H9 (cell line): ENCODE measurements around the gene PSMD8. TPM values are rescaled to one million over a fixed set of nuclear protein-coding genes. Genes with fewer than 3 reads are reported as not detected.

Source experiments
- DNase-seq: peaks from one replicate; pipeline ENCODE4 v3.0.0-alpha.2; 2017
- H2AFZ ChIP-seq: one replicate; pipeline ENCODE4 v1.6.1; 2013; ENCODE audit warnings: mild to moderate bottlenecking, low read length, control low read depth, moderate library complexity
- H2AK5ac ChIP-seq: 2 replicates; pipeline ENCODE4 v1.6.1; 2013; ENCODE audit warnings: low read length, control low read depth, mixed read lengths; ENCODE audit not compliant: insufficient read length
- H2BK120ac ChIP-seq: one replicate; pipeline ENCODE4 v1.6.1; 2013; ENCODE audit warnings: low read depth, mild to moderate bottlenecking, low read length, control low read depth, inconsistent platforms; ENCODE audit not compliant: poor library complexity, severe bottlenecking
- H2BK12ac ChIP-seq: 2 replicates; pipeline ENCODE4 v1.6.1; 2013; ENCODE audit warnings: low read length, control low read depth, mixed read lengths, low read depth; ENCODE audit not compliant: insufficient read length
- H2BK15ac ChIP-seq: 2 replicates; pipeline ENCODE4 v1.6.1; 2013; ENCODE audit warnings: low read depth, low read length, control low read depth
- H2BK20ac ChIP-seq: one replicate; pipeline ENCODE4 v1.6.1; 2013; ENCODE audit warnings: low read depth, mild to moderate bottlenecking, low read length, control low read depth, inconsistent platforms; ENCODE audit not compliant: poor library complexity, severe bottlenecking
- H2BK5ac ChIP-seq: 2 replicates; pipeline ENCODE4 v1.6.1; 2013; ENCODE audit warnings: low read length, control low read depth, mixed read lengths; ENCODE audit not compliant: insufficient read length
- H3K14ac ChIP-seq: 2 replicates; pipeline ENCODE4 v1.6.1; 2013; ENCODE audit warnings: low read length, control low read depth; ENCODE audit not compliant: insufficient read depth
- H3K18ac ChIP-seq: 2 replicates; pipeline ENCODE4 v1.6.1; 2013; ENCODE audit warnings: low read depth, mild to moderate bottlenecking, mixed read lengths, low read length, control low read depth; ENCODE audit not compliant: insufficient read length
- H3K23ac ChIP-seq: 2 replicates; pipeline ENCODE4 v1.6.1; 2013; ENCODE audit warnings: low read length, control low read depth, mixed read lengths, low read depth; ENCODE audit not compliant: insufficient read length
- H3K23me2 ChIP-seq: 2 replicates; pipeline ENCODE4 v1.6.1; 2013; ENCODE audit warnings: low read depth, mild to moderate bottlenecking, mixed read lengths, low read length, control low read depth; ENCODE audit not compliant: insufficient read length, poor library complexity, severe bottlenecking
- H3K27ac ChIP-seq: 2 replicates; pipeline ENCODE4 v1.5.1; 2013; ENCODE audit warnings: low read length, control low read depth, mixed read lengths, low read depth; ENCODE audit not compliant: insufficient read length
- H3K27me3 ChIP-seq: 2 replicates; pipeline ENCODE4 v1.6.1; 2013; ENCODE audit warnings: low read length, control low read depth, inconsistent platforms; ENCODE audit not compliant: insufficient read depth
- H3K4ac ChIP-seq: 2 replicates; pipeline ENCODE4 v1.6.1; 2013; ENCODE audit warnings: low read depth, mild to moderate bottlenecking, control low read depth, inconsistent platforms, low read length, moderate library complexity
- H3K4me1 ChIP-seq: 2 replicates; pipeline ENCODE4 v1.6.1; 2013; ENCODE audit warnings: low read length, control low read depth, inconsistent platforms; ENCODE audit not compliant: insufficient read depth
- H3K4me2 ChIP-seq: 2 replicates; pipeline ENCODE4 v1.6.1; 2013; ENCODE audit warnings: low read length, control low read depth, mixed read lengths; ENCODE audit not compliant: insufficient read length, insufficient read depth
- H3K56ac ChIP-seq: 2 replicates; pipeline ENCODE4 v1.6.1; 2013; ENCODE audit warnings: low read depth, mild to moderate bottlenecking, mixed read lengths, low read length, control low read depth; ENCODE audit not compliant: insufficient read length
- H3K79me1 ChIP-seq: 2 replicates; pipeline ENCODE4 v1.6.1; 2013; ENCODE audit warnings: low read depth, mild to moderate bottlenecking, moderate library complexity, low read length, control low read depth, inconsistent platforms; ENCODE audit not compliant: insufficient read depth, poor library complexity, severe bottlenecking
- H3K79me2 ChIP-seq: 2 replicates; pipeline ENCODE4 v1.6.1; 2013; ENCODE audit warnings: low read length, control low read depth, inconsistent platforms; ENCODE audit not compliant: insufficient read depth
- H3K9ac ChIP-seq: 2 replicates; pipeline ENCODE4 v1.6.1; 2013; ENCODE audit warnings: low read length, control low read depth, mixed read lengths; ENCODE audit not compliant: insufficient read length; ENCODE audit errors: extremely low read depth
- H3K9me3 ChIP-seq: one replicate; pipeline ENCODE4 v1.6.1; 2013; ENCODE audit warnings: low read depth, low read length, inconsistent platforms; ENCODE audit not compliant: control insufficient read depth
- H3T11ph ChIP-seq: one replicate; pipeline ENCODE4 v1.6.1; 2013; ENCODE audit warnings: mild to moderate bottlenecking, low read length, control low read depth, inconsistent platforms
- H4K20me1 ChIP-seq: one replicate; pipeline ENCODE4 v1.6.1; 2013; ENCODE audit not compliant: control insufficient read depth, insufficient read length, insufficient read depth
- H4K5ac ChIP-seq: 2 replicates; pipeline ENCODE4 v1.6.1; 2013; ENCODE audit warnings: low read depth, mild to moderate bottlenecking, mixed read lengths, low read length, control low read depth; ENCODE audit not compliant: insufficient read length
- H4K8ac ChIP-seq: replicated peaks from 2 replicates; pipeline ENCODE4 v1.6.1; 2013; ENCODE audit warnings: low read length, control low read depth, mixed read lengths, low read depth; ENCODE audit not compliant: insufficient read length
- H4K91ac ChIP-seq: 2 replicates; pipeline ENCODE4 v1.6.1; 2013; ENCODE audit warnings: low read depth, mild to moderate bottlenecking, moderate library complexity, mixed read lengths, low read length, control low read depth; ENCODE audit not compliant: insufficient read length
- H3K27ac Mint-ChIP-seq, 3 experiments: 2 replicates in 2 of 3; 3 replicates in 1 of 3; pipeline ENCODE4 v1.8.0; 2020 to 2021; ENCODE audit warnings: mixed read lengths in 3 of 3, mild to moderate bottlenecking in 1 of 3, moderate library complexity in 1 of 3
- H3K27me3 Mint-ChIP-seq: 2 replicates; pipeline ENCODE4 v1.8.0; 2021; ENCODE audit warnings: low read depth, mild to moderate bottlenecking, moderate library complexity, mixed read lengths
- H3K36me3 Mint-ChIP-seq, 3 experiments: 2 replicates in 2 of 3; 3 replicates in 1 of 3; pipeline ENCODE4 v1.8.0; 2020 to 2021; ENCODE audit warnings: low read depth in 3 of 3, mixed read lengths in 3 of 3; ENCODE audit not compliant: insufficient read depth in 1 of 3
- H3K4me1 Mint-ChIP-seq, 2 experiments: 2 replicates each; pipeline ENCODE4 v1.8.0; 2020; ENCODE audit warnings: mixed read lengths in 2 of 2
- H3K4me3 Mint-ChIP-seq, 2 experiments: 2 replicates in 1 of 2; 3 replicates in 1 of 2; pipeline ENCODE4 v1.8.0; 2020 to 2021; ENCODE audit warnings: mild to moderate bottlenecking in 2 of 2, mixed read lengths in 2 of 2, moderate library complexity in 1 of 2
- H3K9me3 Mint-ChIP-seq, 2 experiments: 2 replicates in 1 of 2; 3 replicates in 1 of 2; pipeline ENCODE4 v1.8.0; 2020; ENCODE audit warnings: mild to moderate bottlenecking in 2 of 2, mixed read lengths in 2 of 2, moderate library complexity in 1 of 2
- WGBS: extraction: QIAGEN DNeasy Blood & Tissue Kit; methylation state at CpG from one replicate; pipeline ENCODE4 v1.1.7; 2013; ENCODE audit warnings: missing lambda C conversion rate, low lambda C conversion rate, mixed read lengths; ENCODE audit not compliant: insufficient read length; ENCODE audit errors: extremely low coverage; 5-methylcytosine and 5-hydroxymethylcytosine counted together
- total RNA-seq: library from RNA; stranded (reverse); gene quantifications from 2 replicates; pipeline ENCODE4 v1.2.1, GENCODE V29; 2021
- TF ChIP-seq, protein P1 (sequence below): fragments of 200-600 bp; sonication (generic); conservative IDR thresholded peaks from 3 replicates; pipeline ENCODE4 v1.8.0; 2021; ENCODE audit warnings: antibody characterized with exemption, mild to moderate bottlenecking

PSMD8 gene
- total RNA-seq, 1 experiment from 2014 or later = 189 TPM

GRCh38 chr19:38378866-38379265, 4.5 kb downstream of the PSMD8 start:
- peaks cover 16% of the 10 kb centered on the region; the same call in 1 of the 2 replicates for H3K79me2 ChIP-seq
- H3K9me3 Mint-ChIP-seq = no peaks in the 10 kb centered on the region
- no peak overlapping the region for H2BK20ac ChIP-seq
- no peaks in the 10 kb centered on the region for H3K4me1 ChIP-seq
- H3K23ac ChIP-seq = no peak overlapping the region
- H4K20me1 ChIP-seq = peaks cover 3% of the 10 kb centered on the region
- peaks cover 12% of the 10 kb centered on the region for H3K79me1 ChIP-seq
- no peak overlapping the region for H3K18ac ChIP-seq
- peaks cover 11% of the 10 kb centered on the region for H3K23me2 ChIP-seq
- no peak overlapping the region for H3K9ac ChIP-seq
- H2AK5ac ChIP-seq = no peak overlapping the region
- no peak overlapping the region for H2AFZ ChIP-seq
- no peaks in the 10 kb centered on the region for H3K9me3 ChIP-seq
- no peaks in the 10 kb centered on the region for H3K27me3 ChIP-seq
- peaks cover 14 to 18% of the 10 kb centered on the region in 2 experiments for H3K4me1 Mint-ChIP-seq
- H3K36me3 Mint-ChIP-seq = peaks cover 29 to 63% (median 49%) of the 10 kb centered on the region in 3 experiments; a peak in 6 of 7 replicates
- H4K91ac ChIP-seq = no peak overlapping the region
- no peak overlapping the region for H3K4ac ChIP-seq
- no peak overlapping the region for H4K8ac ChIP-seq
- no peak overlapping the region for H3K4me2 ChIP-seq
- WGBS = no CpG with 5 or more reads among the region's 10 CpGs
- no peak overlapping the region for H2BK5ac ChIP-seq
- no peak overlapping the region for H3K14ac ChIP-seq
- H3K27ac Mint-ChIP-seq = no peak overlapping the region
- no peak overlapping the region for H3K4me3 Mint-ChIP-seq
- no peak overlapping the region for H4K5ac ChIP-seq
- TF ChIP-seq, protein P1, sequence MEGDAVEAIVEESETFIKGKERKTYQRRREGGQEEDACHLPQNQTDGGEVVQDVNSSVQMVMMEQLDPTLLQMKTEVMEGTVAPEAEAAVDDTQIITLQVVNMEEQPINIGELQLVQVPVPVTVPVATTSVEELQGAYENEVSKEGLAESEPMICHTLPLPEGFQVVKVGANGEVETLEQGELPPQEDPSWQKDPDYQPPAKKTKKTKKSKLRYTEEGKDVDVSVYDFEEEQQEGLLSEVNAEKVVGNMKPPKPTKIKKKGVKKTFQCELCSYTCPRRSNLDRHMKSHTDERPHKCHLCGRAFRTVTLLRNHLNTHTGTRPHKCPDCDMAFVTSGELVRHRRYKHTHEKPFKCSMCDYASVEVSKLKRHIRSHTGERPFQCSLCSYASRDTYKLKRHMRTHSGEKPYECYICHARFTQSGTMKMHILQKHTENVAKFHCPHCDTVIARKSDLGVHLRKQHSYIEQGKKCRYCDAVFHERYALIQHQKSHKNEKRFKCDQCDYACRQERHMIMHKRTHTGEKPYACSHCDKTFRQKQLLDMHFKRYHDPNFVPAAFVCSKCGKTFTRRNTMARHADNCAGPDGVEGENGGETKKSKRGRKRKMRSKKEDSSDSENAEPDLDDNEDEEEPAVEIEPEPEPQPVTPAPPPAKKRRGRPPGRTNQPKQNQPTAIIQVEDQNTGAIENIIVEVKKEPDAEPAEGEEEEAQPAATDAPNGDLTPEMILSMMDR = no peak
- H3K56ac ChIP-seq = no peak overlapping the region
- no peak overlapping the region for H2BK120ac ChIP-seq
- no peak overlapping the region for H3T11ph ChIP-seq
- H3K27ac ChIP-seq = no peak overlapping the region
- no peak overlapping the region for H2BK15ac ChIP-seq
- DNase-seq = no peak
- no peaks in the 10 kb centered on the region for H3K27me3 Mint-ChIP-seq
- H2BK12ac ChIP-seq = no peak overlapping the region
